ENCODE data around the gene RPUSD3. TPM values are rescaled to one million over a fixed set of nuclear protein-coding genes. Genes with fewer than 3 reads are reported as not detected.

RPUSD3 gene
- total RNA-seq, 4 donors from 2014 or later: 34.1 to 78.0 (median 43.9) TPM

DNA sequence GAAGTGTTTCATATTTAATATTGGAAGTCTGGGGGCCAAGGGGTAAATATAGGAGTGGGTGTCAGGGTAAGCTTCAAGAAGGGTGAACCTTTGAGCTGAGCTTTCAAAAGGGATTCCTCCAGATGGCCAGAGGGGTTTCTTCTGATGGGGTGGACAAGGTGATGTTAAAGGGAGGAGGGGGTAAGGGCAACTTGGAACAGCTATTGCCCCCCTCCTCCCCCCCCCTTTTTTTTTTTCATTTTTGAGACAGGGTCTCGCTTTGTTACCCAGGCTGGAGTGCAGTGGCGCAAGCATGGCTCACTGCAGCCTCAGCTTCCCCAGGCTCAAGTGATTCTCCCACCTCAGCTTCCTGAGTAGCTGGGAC lies 35.8 kb downstream of the RPUSD3 start:
- Histone ChIP-seq H3K9me3 (no peaks in the 10 kb centered on the region), H3K27me3 (no peaks in the 10 kb centered on the region), H3K4me1 (peaks cover 5 to 26% (median 18%) of the 10 kb centered on the region in 4 donors), H3K36me3 (peaks cover 0 to 38% (median 18%) of the 10 kb centered on the region in 4 donors), H3K27ac (peak overlapping the region in 2 of 4 donors; percentile 97 to 98), H3K4me3 (no peak overlapping the region)
- in situ Hi-C loops (cut with MboI; ENCODE audit: low pct_ligation_motif_present in 1 of 4, low pct_unique_long_range_greater_than_20kb in 1 of 4, low sequenced_read_pairs in 3 of 4): no loop called here
- DNase-seq: no peak
- intact Hi-C loops (cut with DNase I; ENCODE audit: low total_unique reads): no loop called here
- WGBS, 2 donors (ENCODE audit: low coverage in 1 of 2): 85 to 88% methylated on average over 2 of the region's 2 CpGs
- TF ChIP-seq, protein P1, sequence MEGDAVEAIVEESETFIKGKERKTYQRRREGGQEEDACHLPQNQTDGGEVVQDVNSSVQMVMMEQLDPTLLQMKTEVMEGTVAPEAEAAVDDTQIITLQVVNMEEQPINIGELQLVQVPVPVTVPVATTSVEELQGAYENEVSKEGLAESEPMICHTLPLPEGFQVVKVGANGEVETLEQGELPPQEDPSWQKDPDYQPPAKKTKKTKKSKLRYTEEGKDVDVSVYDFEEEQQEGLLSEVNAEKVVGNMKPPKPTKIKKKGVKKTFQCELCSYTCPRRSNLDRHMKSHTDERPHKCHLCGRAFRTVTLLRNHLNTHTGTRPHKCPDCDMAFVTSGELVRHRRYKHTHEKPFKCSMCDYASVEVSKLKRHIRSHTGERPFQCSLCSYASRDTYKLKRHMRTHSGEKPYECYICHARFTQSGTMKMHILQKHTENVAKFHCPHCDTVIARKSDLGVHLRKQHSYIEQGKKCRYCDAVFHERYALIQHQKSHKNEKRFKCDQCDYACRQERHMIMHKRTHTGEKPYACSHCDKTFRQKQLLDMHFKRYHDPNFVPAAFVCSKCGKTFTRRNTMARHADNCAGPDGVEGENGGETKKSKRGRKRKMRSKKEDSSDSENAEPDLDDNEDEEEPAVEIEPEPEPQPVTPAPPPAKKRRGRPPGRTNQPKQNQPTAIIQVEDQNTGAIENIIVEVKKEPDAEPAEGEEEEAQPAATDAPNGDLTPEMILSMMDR (IDR thresholded peaks at IDR 0.05): no peak
- TF ChIP-seq EP300 (IDR thresholded peaks at IDR 0.05; ENCODE audit: low read depth) (no peak), POLR2A (IDR thresholded peaks at IDR 0.05) (no peak), POLR2AphosphoS5 (IDR thresholded peaks at IDR 0.05) (no peak)

DNA sequence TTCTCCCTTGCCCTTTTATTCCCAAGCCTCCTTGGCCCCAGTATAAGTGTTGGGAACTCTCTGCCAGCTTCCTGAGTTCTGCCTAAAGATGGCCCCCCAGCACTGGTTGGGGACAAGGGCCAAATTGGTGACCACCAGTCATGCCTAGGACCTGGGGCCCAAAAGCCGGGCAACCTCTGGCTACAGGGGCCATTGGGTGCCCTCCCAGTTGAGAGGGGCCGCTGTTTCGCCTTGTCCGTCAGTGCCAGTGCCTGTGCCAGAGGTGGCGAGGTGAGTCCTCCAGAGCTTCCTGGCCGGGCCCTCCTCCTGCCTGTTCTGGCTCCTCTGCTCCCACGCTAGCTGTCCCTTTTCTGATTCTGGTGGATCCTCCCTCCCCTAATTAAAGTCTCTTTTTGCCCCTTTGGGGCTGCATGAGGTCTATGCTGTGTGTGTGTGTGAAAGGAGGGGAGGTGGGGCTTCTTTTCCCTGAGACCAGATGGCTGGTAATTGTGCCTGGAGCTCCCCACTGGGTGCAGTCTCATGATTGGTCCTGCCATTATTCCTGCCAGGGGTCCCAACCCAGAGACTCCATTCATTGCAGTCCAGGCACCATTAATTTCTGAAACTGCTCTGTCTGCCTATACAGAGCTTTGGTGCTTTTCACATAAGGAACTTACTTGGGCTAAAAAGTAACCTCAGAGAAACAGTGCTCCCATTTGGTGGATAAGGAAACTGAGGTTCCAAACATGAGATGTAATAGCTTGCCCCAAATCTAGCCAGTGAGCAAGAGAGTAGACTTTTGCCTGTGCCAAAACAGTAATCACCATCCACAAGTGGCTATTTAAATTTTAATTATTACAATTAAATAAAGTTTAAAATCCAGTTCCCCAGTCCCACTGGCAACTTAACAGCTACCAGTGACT lies 36.9 kb downstream of the RPUSD3 start:
- H3K4me3 ChIP-seq: no peak overlapping the region
- peaks cover 5 to 26% (median 18%) of the 10 kb centered on the region in 4 donors for H3K4me1 ChIP-seq
- in situ Hi-C loops (cut with MboI; ENCODE audit: low pct_ligation_motif_present in 1 of 4, low pct_unique_long_range_greater_than_20kb in 1 of 4, low sequenced_read_pairs in 3 of 4) (no loop called here), intact Hi-C loops (cut with DNase I; ENCODE audit: low total_unique reads) (no loop called here)
- H3K9me3 ChIP-seq: no peaks in the 10 kb centered on the region
- H3K27ac ChIP-seq: no peak overlapping the region
- H3K27me3 ChIP-seq: no peaks in the 10 kb centered on the region
- DNase-seq: no peak
- 99% methylated on average over 7 of the region's 7 CpGs; no CpG with 5 or more reads in 1 of the 2 donors for WGBS, 2 donors (ENCODE audit: low coverage in 1 of 2)
- H3K36me3 ChIP-seq: peaks cover 0 to 42% (median 22%) of the 10 kb centered on the region in 4 donors
- TF ChIP-seq POLR2AphosphoS5 (IDR thresholded peaks at IDR 0.05): no peak
- TF ChIP-seq, protein P1 (IDR thresholded peaks at IDR 0.05): no peak
- TF ChIP-seq EP300 (IDR thresholded peaks at IDR 0.05; ENCODE audit: low read depth): no peak
- no peak for TF ChIP-seq POLR2A (IDR thresholded peaks at IDR 0.05)

DNA sequence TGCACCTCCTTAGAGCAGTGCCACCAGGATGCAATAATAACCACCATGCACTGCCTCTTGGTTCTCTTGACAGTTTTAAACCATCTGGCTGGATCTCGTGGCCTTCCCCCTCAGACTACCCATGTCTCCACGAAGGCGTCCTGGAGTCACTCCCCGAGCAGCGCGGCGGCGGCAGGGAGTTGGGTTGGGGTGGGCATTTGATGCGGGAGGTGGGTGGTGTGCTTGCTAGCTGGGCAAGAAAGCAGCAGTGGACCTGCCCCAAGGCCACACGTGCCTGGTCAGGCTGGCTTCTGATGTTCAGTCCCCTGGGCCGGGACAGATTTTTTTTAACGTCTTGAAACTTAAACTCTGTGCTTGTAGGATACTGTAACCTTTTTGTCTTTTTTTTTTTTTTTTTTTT lies 37.7 kb downstream of the RPUSD3 start:
- Histone ChIP-seq H3K36me3 (peaks cover 0 to 50% (median 26%) of the 10 kb centered on the region in 4 donors), H3K4me3 (no peak overlapping the region), H3K4me1 (peaks cover 3 to 25% (median 18%) of the 10 kb centered on the region in 4 donors), H3K27ac (no peak overlapping the region), H3K27me3 (no peaks in the 10 kb centered on the region), H3K9me3 (no peaks in the 10 kb centered on the region)
- WGBS, 2 donors (ENCODE audit: low coverage in 1 of 2): 60 to 93% methylated on average over 1 to 12 of the region's 12 CpGs
- no peak for TF ChIP-seq POLR2AphosphoS5 (IDR thresholded peaks at IDR 0.05)
- no peak for TF ChIP-seq POLR2A (IDR thresholded peaks at IDR 0.05)
- no peak for TF ChIP-seq EP300 (IDR thresholded peaks at IDR 0.05; ENCODE audit: low read depth)
- TF ChIP-seq, protein P1 (IDR thresholded peaks at IDR 0.05): no peak
- DNase-seq: no peak
- in situ Hi-C loops (cut with MboI; ENCODE audit: low pct_ligation_motif_present in 1 of 4, low pct_unique_long_range_greater_than_20kb in 1 of 4, low sequenced_read_pairs in 3 of 4): no loop called here
- intact Hi-C loops (cut with DNase I; ENCODE audit: low total_unique reads): no loop called here

DNA sequence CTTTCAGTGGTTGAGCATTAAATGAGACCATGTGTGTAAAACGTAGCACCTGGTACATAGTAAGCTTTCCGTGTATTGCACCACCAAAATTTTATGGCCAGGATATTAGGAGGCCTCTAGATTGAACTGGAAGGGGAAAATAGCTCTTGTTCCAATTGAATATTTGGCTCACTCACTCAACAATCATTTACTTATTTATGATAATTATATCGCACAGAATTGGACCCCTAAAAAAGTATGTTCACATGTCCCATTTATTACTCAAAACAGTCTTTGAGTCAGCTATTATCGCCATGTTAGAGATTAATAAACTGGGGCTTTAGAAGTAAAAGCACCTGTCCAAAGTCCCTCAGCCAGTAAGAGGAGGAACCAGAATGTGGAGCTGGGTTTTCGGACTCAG lies 38.8 kb downstream of the RPUSD3 start:
- TF ChIP-seq, protein P1 (IDR thresholded peaks at IDR 0.05): no peak
- TF ChIP-seq POLR2AphosphoS5 (IDR thresholded peaks at IDR 0.05): no peak
- TF ChIP-seq EP300 (IDR thresholded peaks at IDR 0.05; ENCODE audit: low read depth): no peak
- TF ChIP-seq POLR2A (IDR thresholded peaks at IDR 0.05): no peak
- H3K4me3 ChIP-seq: no peak overlapping the region
- no peak for DNase-seq
- H3K9me3 ChIP-seq: no peaks in the 10 kb centered on the region
- no peaks in the 10 kb centered on the region for H3K27me3 ChIP-seq
- peaks cover 2 to 60% (median 32%) of the 10 kb centered on the region in 4 donors for H3K36me3 ChIP-seq
- no peak overlapping the region for H3K27ac ChIP-seq
- peaks cover 0 to 16% (median 9%) of the 10 kb centered on the region in 4 donors for H3K4me1 ChIP-seq
- 76 to 85% methylated on average over 4 to 5 of the region's 5 CpGs for WGBS, 2 donors (ENCODE audit: low coverage in 1 of 2)
- intact Hi-C loops (cut with DNase I; ENCODE audit: low total_unique reads): no loop called here
- in situ Hi-C loops (cut with MboI; ENCODE audit: low pct_ligation_motif_present in 1 of 4, low pct_unique_long_range_greater_than_20kb in 1 of 4, low sequenced_read_pairs in 3 of 4): no loop called here

All from transverse colon (tissue), 4 donors.